Measurements from ENCODE around the gene TGFBR3. TPM values are rescaled to one million over a fixed set of nuclear protein-coding genes. Genes with fewer than 3 reads are reported as not detected.
A peak's percentile ranks its signal among the peaks of the same experiment; 100 is the strongest.

Gene TGFBR3
- total and polyA plus RNA-seq, 9 of the 15 experiments (the other 6 are each of a cell fraction or from before 2014, with no cell fraction given) = 3.6 to 32.4 (median 15.6) TPM

DNA sequence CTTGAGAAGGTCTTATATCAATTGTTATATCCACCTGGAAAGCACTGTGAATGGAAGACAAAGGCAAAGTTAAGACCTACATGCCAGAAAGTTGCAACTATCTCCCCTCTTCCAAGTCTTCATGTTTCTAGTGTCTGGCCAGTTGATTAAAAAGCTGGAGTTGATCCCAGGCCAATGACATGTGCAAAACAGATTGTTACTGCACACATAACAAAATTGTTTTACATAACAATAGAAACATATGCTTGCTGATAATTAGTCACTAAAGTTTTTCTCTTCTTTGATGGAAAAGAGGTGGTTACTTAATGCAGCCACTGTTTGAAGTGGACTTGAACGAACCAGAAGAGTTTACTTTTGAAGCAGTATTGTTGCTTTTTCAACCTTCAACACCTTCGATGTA is 158.2 kb downstream of the TGFBR3 start (continued):
- TF ChIP-seq CSDE1 (IDR thresholded peaks at IDR 0.05) (no peak), BDP1 (IDR thresholded peaks at IDR 0.05; ENCODE audit: insufficient read depth, insufficient read length) (no peak), ZNF436 (CRISPR knock-in tag; IDR thresholded peaks at IDR 0.05) (no peak), PRMT5 (CRISPR knock-in tag; IDR thresholded peaks at IDR 0.05) (no peak), CBX5 (IDR thresholded peaks at IDR 0.05; ENCODE audit: borderline replicate concordance, low read depth) (no peak), NFYB (IDR thresholded peaks at IDR 0.05; ENCODE audit: extremely low read depth, insufficient read length) (no peak), SRSF1 (IDR thresholded peaks at IDR 0.05; ENCODE audit: low read depth, low read length) (no peak), POLR2AphosphoS5 (IDR thresholded peaks at IDR 0.05; ENCODE audit: control insufficient read depth, insufficient read depth, low read depth, low read length) (peak; percentile 25; the same call in 1 of the 2 replicates), JUND (IDR thresholded peaks at IDR 0.05; ENCODE audit: borderline replicate concordance, low read depth, low read length) (no peak), JUND (tag; IDR thresholded peaks at IDR 0.05; ENCODE audit: borderline replicate concordance, low read depth, low read length) (no peak; the same call in 1 of the 3 replicates), ESRRB (CRISPR knock-in tag; IDR thresholded peaks at IDR 0.05; ENCODE audit: borderline replicate concordance) (no peak), ZNF282 (CRISPR knock-in tag; IDR thresholded peaks at IDR 0.05) (no peak), SP2 (IDR thresholded peaks at IDR 0.05; ENCODE audit: extremely low read depth, low read depth, low read length, poor library complexity, severe bottlenecking) (no peak), CBFA2T3 (IDR thresholded peaks at IDR 0.05) (peak; percentile 77), HDAC2 (IDR thresholded peaks at IDR 0.05) (no peak), ILF3 (IDR thresholded peaks at IDR 0.05; ENCODE audit: borderline replicate concordance) (no peak), SOX6 (IDR thresholded peaks at IDR 0.05) (peak; percentile 99), KLF16 (IDR thresholded peaks at IDR 0.05) (no peak), NCOA1 (IDR thresholded peaks at IDR 0.05; ENCODE audit: low read depth) (no peak), MAFG (tag; conservative IDR thresholded peaks at IDR 0.05) (peak; percentile 62), SIRT6 (IDR thresholded peaks at IDR 0.05; ENCODE audit: low read depth, low read length) (no peak), EP300 (IDR thresholded peaks at IDR 0.05; ENCODE audit: low read length) (peak; percentile 30; the same call in 1 of the 2 replicates), MAFF (IDR thresholded peaks at IDR 0.05; ENCODE audit: low read length) (peak; percentile 38; the same call in 1 of the 2 replicates), ZNF316 (IDR thresholded peaks at IDR 0.05) (0 out of 2 replicates have a peak, but pooled peaks have one; percentile 20), C11orf30 (IDR thresholded peaks at IDR 0.05; ENCODE audit: low read depth) (peak; percentile 32; the same call in 1 of the 2 replicates)
- TF ChIP-seq, protein P1, sequence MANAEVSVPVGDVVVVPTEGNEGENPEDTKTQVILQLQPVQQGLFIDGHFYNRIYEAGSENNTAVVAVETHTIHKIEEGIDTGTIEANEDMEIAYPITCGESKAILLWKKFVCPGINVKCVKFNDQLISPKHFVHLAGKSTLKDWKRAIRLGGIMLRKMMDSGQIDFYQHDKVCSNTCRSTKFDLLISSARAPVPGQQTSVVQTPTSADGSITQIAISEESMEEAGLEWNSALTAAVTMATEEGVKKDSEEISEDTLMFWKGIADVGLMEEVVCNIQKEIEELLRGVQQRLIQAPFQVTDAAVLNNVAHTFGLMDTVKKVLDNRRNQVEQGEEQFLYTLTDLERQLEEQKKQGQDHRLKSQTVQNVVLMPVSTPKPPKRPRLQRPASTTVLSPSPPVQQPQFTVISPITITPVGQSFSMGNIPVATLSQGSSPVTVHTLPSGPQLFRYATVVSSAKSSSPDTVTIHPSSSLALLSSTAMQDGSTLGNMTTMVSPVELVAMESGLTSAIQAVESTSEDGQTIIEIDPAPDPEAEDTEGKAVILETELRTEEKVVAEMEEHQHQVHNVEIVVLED (CRISPR knock-in tag; IDR thresholded peaks at IDR 0.05) = no peak
- TF ChIP-seq, protein P2, sequence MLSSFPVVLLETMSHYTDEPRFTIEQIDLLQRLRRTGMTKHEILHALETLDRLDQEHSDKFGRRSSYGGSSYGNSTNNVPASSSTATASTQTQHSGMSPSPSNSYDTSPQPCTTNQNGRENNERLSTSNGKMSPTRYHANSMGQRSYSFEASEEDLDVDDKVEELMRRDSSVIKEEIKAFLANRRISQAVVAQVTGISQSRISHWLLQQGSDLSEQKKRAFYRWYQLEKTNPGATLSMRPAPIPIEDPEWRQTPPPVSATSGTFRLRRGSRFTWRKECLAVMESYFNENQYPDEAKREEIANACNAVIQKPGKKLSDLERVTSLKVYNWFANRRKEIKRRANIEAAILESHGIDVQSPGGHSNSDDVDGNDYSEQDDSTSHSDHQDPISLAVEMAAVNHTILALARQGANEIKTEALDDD (IDR thresholded peaks at IDR 0.05) = peak; percentile 31; the same call in 1 of the 2 replicates
- TF ChIP-seq, protein P3, sequence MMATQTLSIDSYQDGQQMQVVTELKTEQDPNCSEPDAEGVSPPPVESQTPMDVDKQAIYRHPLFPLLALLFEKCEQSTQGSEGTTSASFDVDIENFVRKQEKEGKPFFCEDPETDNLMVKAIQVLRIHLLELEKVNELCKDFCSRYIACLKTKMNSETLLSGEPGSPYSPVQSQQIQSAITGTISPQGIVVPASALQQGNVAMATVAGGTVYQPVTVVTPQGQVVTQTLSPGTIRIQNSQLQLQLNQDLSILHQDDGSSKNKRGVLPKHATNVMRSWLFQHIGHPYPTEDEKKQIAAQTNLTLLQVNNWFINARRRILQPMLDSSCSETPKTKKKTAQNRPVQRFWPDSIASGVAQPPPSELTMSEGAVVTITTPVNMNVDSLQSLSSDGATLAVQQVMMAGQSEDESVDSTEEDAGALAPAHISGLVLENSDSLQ (IDR thresholded peaks at IDR 0.05) = 0 out of 2 replicates have a peak, but pooled peaks have one; percentile 9
- TF ChIP-seq, protein P4, sequence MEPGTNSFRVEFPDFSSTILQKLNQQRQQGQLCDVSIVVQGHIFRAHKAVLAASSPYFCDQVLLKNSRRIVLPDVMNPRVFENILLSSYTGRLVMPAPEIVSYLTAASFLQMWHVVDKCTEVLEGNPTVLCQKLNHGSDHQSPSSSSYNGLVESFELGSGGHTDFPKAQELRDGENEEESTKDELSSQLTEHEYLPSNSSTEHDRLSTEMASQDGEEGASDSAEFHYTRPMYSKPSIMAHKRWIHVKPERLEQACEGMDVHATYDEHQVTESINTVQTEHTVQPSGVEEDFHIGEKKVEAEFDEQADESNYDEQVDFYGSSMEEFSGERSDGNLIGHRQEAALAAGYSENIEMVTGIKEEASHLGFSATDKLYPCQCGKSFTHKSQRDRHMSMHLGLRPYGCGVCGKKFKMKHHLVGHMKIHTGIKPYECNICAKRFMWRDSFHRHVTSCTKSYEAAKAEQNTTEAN (CRISPR knock-in tag; IDR thresholded peaks at IDR 0.05) = no peak
